Hematopoietic multipotent progenitor cell treated with erythropoietin and hydrocortisone succinate and interleukin-3 and kit ligand, for 4 days (in vitro differentiated cells): ENCODE data around the gene TUBA4B.
"Not testable (repeated sequence)": the region's sequence is repeated elsewhere in the genome, so short reads cannot be mapped to it uniquely, and the experiment has no call there.

Experiments
- DNase-seq: peaks from one replicate; pipeline ENCODE4 v3.0.0-alpha.2; 2015

The TUBA4B gene

DNA sequence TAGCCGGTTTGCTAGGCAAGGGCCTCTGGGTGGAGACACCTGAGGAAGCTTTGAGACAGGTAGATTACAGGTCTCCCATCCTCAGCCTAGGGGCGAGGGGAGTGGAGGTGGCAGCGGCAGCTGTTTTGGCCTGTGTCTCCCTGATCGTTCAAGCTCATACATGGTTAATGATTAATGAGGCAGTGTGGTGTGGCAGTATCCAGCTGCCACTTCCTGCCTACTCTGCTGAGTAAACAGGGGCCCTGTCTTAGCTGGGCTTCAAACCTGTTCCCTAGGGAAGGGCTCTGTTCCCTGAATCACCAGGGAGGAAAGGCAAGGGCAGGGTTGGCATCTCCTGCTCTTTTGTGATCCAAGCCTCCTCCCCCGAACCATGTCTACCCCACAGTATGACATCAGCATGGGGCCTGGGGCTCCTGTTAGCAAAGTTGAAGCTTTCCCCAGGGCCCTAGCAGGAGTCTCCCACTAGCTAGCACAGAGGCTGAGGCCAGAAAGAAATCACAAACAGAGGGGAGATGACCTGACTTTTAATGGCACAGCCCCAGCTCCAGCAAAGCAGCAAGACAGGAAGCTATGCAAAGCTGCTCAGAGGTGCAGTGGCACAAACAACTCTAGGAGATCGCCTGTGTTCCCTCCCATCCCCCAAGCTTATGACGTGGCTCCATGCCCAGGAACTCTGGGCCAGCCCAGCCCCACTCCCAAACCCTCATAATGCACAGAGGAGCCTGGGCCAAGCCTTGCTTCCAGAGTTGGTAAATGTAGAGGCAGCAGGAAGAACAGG is 3.7 kb upstream of the TUBA4B start:
- DNase-seq: peak; percentile 74

DNA sequence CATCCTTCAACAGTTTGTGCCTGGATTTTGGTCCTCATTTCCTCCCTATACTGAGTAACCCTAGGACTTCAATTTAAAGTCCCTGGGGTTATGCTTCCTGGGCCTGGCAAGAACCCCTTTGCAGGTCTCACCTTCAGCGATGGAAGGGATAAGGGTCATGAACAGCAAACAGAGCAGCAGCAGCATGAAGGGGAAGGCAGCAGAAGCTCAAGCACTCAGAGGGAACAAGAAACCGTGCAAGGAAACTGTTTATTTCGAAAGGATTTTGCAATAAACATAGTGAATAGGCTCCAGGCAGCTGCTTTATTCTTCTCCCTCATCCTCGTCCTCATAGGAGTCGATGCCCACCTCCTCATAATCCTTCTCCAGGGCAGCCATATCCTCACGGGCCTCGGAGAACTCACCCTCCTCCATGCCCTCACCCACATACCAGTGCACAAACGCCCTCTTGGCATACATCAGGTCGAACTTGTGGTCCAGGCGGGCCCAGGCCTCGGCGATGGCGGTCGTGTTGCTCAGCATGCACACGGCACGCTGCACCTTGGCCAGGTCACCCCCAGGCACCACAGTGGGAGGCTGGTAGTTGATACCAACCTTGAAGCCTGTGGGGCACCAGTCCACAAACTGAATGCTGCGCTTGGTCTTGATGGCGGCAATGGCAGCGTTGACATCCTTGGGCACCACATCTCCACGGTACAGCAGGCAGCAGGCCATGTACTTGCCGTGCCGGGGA is 2.8 kb upstream of the TUBA4B start:
- DNase-seq: peak; percentile 44

DNA sequence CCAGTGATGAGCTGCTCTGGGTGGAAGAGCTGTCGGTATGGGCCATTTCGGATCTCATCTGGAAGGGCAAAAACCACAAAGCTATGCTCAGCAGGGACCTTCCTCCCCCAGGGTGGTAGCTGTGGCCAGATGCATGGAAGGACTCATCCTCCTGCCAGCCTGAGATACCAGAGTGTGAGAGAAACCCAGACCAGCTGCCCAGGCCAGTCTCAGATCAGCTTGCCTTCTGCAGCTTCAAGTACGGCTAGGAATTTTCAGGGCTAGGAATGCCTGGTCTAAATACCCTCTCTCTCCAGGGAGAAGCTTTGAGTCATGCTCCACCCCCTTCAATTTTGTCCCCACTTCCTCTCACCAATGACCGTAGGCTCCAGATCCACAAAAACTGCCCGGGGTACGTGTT is 1.4 kb upstream of the TUBA4B start:
- DNase-seq: peak; percentile 50

- no peak for DNase-seq
Measured at GRCh38 chr2:219252084-219252483, 959 bp upstream of the TUBA4B start.

- no peak for DNase-seq
Measured at GRCh38 chr2:219252570-219252899, 508 bp upstream of the TUBA4B start.

GRCh38 chr2:219253753-219254589 is 928 bp downstream of the TUBA4B start, which contains the start of gene TUBA4A:
Gene TUBA4A, minus strand, starts transcription at chr2:219253918. Its CDS starts 60 bp downstream, at chr2:219253858.
- peak; percentile 90 for DNase-seq

DNA sequence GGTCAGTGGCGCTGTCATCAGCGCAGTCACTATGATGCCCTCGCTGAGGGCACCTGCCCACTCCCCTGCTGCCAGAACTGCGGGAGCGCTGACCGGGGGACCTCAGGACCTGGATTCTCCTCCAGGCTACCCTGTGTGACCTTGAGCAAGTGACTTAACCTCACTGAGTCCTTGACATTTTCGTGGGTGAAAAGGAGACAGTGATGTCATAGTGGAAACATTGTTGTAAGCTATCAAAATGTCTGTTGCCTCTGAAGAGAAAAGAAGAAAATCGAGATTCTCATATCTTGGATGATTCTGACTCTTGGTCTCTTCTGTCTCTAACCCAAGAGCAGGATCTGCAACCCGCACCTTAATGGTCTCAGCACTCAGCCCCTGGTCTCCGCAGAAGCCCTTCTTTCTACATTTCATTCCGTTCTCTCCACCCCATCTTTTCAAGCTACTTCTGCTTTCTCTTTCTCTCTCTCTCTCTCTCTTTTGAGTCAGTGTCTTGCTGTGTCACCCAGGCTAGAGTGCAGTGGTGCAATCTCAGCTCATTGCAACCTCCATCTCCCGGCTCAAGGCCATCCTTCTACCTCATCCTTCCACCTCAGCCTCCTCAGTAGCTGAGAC is 1.7 kb downstream of the TUBA4B start:
- DNase-seq: peak; percentile 71

DNA sequence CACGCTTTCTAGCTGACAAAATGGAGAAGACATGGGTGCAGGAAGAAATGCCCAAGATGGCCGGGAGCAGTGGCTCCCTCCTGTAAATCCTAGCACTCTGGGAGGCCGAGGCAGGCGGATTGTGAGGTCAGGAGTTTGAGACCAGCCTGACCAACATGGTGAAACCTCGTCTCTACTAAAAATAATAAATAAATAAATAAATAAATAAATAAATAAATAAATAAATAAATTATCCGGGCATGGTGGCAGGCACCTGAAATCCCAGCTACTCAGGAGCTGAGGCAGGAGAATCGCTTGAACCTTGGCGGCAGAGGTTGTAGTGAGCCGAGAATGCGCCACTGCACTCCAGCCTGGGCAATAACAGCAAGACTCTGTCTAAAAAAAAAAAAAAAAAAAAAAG is 5.9 kb downstream of the TUBA4B start:
- not testable (repeated sequence) for DNase-seq

DNA sequence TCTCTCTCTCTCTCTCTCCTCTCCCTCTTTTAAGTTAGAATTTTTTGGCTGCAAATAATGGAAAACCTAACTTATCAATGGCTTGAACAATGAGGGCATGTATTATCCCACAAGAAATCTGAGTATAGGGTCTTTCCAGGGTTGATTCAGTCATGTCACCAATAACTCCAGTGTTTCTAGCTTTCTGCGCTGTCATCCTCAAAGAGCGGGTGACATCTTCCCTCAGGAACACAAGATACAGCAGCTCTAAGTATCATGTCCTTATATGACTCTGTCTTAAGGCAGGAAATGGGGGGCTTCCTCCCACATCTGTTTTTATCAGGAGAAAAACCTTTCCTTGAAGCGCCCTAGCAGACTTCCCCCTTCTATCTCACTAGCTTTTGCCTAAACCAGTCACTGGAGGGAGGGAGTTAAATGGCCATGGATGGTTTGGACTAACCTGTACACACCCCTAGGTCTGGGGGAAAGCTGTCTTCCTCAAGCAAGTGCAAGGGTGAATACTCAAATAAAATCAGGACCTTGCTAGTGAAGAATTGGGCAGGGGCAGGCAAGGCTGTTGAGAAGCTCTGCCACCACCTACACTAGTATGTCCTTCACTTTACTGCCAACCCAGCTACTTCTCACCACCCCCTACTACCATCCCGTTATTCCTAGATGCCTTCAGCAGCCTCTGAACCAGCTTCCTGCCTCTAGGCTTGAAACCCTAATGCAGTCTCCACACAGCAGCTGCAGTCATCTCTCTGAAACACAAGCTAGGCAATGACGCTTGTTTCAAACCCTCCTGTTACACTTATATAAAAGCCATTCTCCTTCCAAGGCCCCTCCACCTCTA is 8.2 kb downstream of the TUBA4B start:
- peak; percentile 49 for DNase-seq

DNA sequence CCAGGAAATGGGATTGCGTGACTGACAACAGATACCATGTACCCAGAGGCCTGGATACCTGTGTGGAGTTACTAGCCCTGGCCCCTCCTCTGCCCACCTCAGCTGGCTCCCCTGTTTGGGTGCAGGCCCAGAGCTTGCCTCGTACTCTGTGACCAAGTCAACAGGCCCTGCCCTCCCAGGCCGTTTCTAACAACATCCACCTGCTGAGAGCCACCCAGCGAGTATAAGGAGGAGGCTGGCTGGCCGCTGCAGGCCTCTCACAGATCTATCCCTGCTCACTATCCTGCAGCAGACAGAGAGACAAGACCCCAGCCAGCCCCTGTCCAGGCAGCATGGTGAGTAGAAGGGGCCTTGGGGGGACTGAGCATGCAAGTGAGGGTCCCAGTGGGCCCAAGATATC is 13.2 kb downstream of the TUBA4B start:
- no peak for DNase-seq

DNA sequence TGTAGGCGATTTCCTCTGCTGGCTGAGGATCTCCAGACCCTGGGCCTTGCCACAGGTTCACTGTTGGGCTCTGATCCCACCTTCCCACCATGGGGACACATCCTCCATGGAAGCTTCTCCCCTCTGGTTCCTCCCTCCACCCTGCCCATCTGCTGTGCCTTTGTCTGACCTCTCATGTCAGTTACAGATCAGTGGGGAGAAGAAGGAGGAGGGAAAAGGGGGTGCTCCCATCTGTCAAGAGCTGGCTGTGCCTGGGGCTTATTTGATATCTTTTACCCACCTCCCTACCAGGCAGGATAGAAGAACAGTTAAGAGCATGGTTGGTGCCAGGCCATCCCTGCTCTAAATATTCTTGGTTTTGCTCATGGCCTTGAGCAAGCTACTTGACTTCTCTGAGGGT is 13.8 kb downstream of the TUBA4B start:
- DNase-seq: no peak

- no peak for DNase-seq
Measured at GRCh38 chr2:219268294-219268693, 15.3 kb downstream of the TUBA4B start.

- DNase-seq: no peak
Measured at GRCh38 chr2:219269362-219270054, 16.5 kb downstream of the TUBA4B start.

GRCh38 chr2:219270055-219270372 is 17.0 kb downstream of the TUBA4B start:
- no peak for DNase-seq

- DNase-seq: no peak
Measured at GRCh38 chr2:219271021-219271420, 18.0 kb downstream of the TUBA4B start.

GRCh38 chr2:219272356-219272755 is 19.3 kb downstream of the TUBA4B start:
- DNase-seq: no peak

GRCh38 chr2:219272995-219273394 is 20.0 kb downstream of the TUBA4B start:
- DNase-seq: no peak

- no peak for DNase-seq
Measured at GRCh38 chr2:219273937-219274336, 20.9 kb downstream of the TUBA4B start.

DNA sequence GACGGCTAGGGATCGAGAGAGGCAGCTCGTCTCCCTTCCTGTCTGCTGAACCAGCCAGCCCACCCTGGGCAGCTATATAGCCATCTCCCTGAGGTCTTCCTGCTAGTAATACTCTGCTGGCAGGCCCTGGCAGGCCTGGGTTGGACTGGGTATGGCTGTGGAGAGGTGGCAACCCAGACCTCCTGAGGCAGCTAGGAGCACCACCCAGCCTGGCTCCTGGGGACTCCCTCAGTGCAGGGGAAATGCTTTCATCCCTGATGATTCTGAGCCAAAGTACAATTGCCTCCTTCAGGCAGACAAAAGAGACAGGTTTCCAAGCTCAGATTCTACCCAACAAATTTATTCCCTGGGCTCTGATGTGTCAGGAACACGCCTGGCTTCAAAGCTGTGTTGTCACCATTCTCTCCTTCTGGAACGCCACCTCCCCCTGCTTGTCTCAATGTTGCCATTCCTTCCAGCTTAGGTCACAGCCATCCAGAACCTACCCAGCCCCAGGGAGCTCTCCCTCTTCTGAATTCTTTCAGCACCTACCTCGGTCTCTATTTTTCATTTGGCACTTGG is 21.4 kb downstream of the TUBA4B start:
- DNase-seq: no peak

- DNase-seq: peak; percentile 80
Measured at GRCh38 chr2:219277703-219278654, 24.9 kb downstream of the TUBA4B start.
